IPS-18c (cell line): ENCODE measurements around the gene PRPF40A.
A peak's percentile ranks its signal among the peaks of the same experiment; 100 is the strongest.
"Not testable (repeated sequence)": the region's sequence is repeated elsewhere in the genome, so short reads cannot be mapped to it uniquely, and the experiment has no call there.

Experiments used
- H3K4me3 ChIP-seq: 2 replicates; pipeline ENCODE4 v1.7.0; 2013; ENCODE audit warnings: low read depth, mild to moderate bottlenecking, low read length, moderate library complexity; ENCODE audit not compliant: insufficient read depth
- H3K9me3 ChIP-seq: one replicate; pipeline ENCODE4 v1.6.1; 2013; ENCODE audit warnings: mild to moderate bottlenecking, low read length, moderate library complexity; ENCODE audit not compliant: control insufficient read depth, insufficient read depth

Gene PRPF40A

DNA sequence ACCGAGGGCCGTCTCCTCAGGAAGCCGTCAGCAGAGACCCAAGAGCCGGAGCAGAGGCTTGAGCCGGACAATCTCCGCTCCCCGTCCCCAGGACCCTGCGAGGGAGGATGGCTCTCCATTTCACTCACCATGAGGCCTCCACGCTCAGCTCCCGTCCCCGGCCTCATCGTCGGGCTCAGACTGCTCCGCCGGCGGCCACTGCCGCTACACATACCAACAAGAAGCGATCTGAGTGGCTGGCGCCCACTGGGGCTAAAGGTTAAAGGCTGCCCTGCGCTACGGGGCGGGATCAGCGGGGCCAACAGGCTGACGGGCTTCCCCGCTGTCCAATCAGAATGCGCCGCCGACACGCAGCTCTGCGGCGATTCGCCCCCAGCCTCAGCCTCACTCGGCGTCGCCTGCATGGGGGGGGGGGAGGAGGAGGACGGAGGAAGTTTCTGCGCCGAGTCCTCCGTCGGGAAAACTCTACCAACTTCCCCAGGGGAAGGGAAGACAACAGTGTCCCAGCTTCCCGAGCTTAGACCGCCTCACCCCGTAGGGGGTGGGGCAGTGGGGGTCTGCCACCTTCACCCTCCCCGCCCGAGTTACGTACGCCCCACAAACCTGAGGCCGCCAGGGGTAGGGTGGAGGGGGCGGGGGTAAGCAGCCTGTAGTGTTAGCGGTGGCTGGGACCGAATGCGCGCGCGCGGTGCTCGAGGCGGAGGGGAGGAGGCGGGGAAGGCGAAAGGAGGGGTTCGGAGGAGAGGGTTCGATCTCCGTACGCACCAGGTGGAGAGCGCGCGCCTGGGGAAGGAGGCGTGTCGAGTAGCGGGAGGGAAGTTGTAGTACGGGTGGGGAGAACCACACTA, at the start of gene PRPF40A:
Gene PRPF40A (minus strand): TSS at position 234 of the 848 bp plus-strand sequence. CDS start 22 bp downstream, at position 212.
- Histone ChIP-seq H3K9me3 (no peaks in the 10 kb centered on the region), H3K4me3 (peak within 1 kb of the TSS; percentile 95)

DNA sequence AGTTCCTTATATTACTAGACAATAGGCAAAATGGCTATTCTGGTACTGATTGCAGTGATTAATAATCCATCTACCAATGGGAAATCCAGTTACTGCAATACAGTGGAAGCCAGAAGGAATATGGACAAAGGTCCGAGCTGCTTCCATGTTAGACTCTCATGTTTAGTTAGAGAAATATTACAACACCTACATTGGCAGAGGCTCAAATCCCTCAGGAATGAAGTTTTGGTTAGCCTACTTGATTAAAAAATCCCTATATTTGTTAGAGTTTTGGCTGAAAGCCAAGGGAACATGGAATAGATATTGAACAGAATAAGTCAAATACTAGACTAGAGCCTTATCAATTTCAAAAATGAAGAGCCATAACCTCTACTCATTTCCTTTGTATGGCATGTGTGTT, 49.7 kb upstream of the PRPF40A start:
- no peaks in the 10 kb centered on the region for H3K9me3 ChIP-seq
- no peak overlapping the region for H3K4me3 ChIP-seq

DNA sequence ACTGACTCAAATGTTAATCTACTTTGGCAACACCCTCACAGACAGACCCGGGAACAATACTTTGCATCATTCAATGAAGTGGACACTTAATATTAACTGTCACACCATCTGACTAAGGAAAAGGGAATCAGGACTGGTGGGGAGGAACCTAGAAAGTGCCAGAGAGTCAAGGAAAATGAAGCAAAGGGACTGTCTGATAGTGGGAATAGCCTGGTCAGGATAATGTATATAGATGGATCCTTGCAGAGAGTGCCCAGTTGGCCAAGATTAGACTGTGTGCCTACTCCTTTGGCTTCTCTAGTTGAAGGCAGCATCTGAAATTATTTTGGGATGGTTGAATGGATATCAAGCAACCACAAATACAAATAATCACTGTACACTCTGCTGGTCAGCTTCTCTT, 46.4 kb upstream of the PRPF40A start:
- no peaks in the 10 kb centered on the region for H3K9me3 ChIP-seq
- H3K4me3 ChIP-seq = no peak overlapping the region

GRCh38 chr2:152763208-152763607, 45.9 kb upstream of the PRPF40A start:
- not testable (repeated sequence) for H3K9me3 ChIP-seq, H3K4me3 ChIP-seq

- H3K9me3 ChIP-seq = no peaks in the 10 kb centered on the region
- no peak overlapping the region for H3K4me3 ChIP-seq
These were observed 44.9 kb upstream of the PRPF40A start for GRCh38 chr2:152762202-152762601.

GRCh38 chr2:152761214-152761613, 44.0 kb upstream of the PRPF40A start:
- no peaks in the 10 kb centered on the region for H3K9me3 ChIP-seq
- H3K4me3 ChIP-seq = no peak overlapping the region

GRCh38 chr2:152759290-152760072, 42.2 kb upstream of the PRPF40A start:
- no peaks in the 10 kb centered on the region for H3K9me3 ChIP-seq
- H3K4me3 ChIP-seq = no peak overlapping the region

DNA sequence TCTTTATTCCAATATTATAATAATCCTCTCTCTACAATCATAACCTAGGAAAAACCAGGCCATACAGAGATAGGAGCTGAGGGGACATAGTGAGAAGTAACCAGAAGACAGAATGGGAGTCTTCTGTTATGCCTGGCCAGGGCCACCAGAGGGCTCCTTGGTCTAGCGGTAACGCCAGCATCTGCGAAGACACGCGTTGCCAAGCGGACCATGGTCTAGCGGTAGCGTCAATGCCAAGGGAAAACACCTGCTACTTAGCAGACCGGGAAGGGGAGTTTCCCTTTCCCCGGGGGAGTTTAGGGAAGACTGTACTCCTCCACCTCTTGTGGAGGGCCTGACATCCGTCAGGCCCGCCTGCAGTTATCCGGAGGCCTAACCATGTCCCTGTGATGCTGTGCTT, 37.8 kb upstream of the PRPF40A start:
- H3K4me3 ChIP-seq = no peak overlapping the region
- no peaks in the 10 kb centered on the region for H3K9me3 ChIP-seq

DNA sequence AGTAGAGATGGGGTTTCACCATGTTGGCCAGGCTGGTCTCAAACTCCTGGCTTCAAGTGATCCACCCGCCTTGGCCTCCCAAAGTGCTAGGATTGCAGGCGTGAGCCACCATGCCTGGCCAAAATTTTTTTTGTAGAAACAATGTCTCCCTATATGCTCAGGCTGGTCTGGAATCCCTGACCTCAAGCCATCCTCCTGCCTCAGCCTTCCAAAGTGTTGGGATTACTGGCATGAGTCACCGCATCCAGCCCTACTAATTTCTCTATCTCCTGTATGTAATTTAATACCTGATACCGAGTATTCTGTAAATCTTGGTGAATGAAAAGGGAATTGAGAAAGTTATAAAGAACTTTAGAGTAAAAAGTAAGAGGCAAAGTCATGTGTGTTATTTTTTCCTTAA, 30.5 kb upstream of the PRPF40A start:
- not testable (repeated sequence) for H3K4me3 ChIP-seq

DNA sequence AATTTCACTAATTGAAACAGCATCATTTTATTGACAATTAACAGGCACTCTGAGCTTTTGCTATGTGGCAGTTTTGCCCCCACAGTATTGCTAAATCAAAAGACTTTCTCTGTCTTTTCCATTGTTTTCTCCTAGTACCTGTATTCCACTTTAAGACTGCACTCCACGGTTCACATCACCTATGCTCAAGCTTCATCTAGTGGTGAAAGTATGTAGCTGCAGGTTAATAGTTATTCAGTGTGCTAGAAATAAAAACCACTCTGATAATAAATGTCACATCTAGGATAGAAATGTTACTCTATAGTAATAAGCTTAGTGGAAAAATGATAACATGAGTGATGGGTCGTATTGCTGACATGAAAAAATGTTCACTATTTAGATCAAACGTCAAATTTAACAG, 25.7 kb upstream of the PRPF40A start:
- H3K4me3 ChIP-seq = no peak overlapping the region
- H3K9me3 ChIP-seq = no peaks in the 10 kb centered on the region

More for the DNA sequence above, 30.5 kb upstream of the PRPF40A start:
- not testable (repeated sequence) for H3K9me3 ChIP-seq

DNA sequence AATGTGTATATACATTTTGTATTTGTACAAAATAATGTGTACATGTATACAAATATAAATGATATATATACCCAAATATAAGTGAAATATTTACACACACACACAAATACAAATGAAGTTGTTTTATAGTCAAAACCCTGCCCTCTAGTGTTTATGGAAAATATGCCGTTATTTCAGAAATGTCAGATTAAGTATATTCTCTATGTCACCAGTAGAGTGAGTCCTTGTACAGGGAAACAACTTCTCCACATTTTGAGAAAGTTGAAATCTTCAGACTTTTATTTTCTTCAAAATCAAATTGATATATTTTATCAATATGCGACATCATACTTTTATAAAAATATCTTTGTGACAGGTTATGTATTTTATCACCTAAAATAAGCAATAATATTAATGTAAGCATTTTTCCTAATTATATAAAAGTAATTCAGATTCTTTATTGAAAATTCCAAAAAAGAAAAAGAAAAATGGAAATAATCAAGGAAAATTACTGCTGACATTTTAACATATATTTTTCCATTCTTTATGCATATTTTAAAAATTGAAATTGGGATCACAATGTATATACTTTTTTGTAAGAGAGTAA, 23.6 kb upstream of the PRPF40A start:
- Histone ChIP-seq H3K9me3 (no peaks in the 10 kb centered on the region), H3K4me3 (no peak overlapping the region)

DNA sequence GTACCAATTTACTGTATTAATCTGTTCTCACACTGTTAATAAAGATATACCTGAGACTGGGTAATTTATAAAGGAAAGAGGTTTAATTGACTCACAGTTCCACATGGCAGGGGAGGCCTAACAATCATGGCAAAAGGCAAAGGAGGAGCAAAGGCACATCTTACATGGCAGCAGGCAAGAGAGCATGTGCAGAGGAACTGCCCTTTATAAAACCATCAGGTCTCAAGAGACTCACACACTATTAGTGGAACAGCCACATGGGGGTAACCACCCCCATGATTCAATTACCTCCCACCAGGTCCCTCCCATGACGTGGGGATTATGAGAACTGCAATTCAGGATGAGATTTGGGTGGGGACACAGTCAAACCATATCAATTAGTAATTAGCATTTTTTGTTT, 22.4 kb upstream of the PRPF40A start:
- not testable (repeated sequence) for H3K9me3 ChIP-seq

DNA sequence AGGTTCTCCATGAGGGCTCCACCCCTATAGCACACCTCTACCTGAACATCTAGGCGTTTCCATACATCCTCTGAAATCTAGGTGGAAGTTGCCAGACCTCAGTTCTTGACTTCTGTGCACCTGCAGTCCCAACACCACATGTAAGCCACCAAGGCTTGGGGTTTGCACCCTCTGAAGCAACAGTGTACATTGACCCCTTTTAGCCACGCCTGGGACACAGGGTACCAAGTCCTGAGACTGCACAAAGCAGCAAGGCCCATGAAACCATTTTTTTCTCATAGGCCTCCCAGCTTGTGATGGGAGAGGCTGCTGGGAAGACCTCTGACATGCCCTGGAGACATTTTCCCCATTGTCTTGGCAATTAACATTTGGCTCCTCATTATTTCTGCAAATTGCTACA, 21.2 kb upstream of the PRPF40A start:
- Histone ChIP-seq H3K4me3 (no peak overlapping the region), H3K9me3 (no peaks in the 10 kb centered on the region)

More for the DNA sequence above, 22.4 kb upstream of the PRPF40A start:
- H3K4me3 ChIP-seq = not testable (repeated sequence)

DNA sequence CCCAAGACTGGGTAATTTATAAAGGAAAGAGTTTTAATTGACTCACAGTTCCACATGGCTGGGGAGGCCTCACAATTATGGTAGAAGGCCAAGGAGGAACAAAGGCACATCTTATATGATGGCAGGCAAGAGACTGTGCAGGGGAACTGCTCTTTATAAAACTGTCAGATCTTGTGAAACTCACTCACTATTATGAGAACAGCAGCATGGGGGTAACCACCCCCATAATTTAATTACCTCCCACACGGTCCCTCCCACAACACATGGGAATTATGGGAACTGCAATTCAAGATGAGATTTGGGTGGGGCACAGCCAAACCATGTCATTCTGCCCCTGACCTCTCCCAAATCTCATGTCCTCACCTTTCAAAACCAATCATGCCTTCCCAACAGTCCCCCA, 20.2 kb upstream of the PRPF40A start:
- H3K9me3 ChIP-seq, H3K4me3 ChIP-seq: not testable (repeated sequence)

DNA sequence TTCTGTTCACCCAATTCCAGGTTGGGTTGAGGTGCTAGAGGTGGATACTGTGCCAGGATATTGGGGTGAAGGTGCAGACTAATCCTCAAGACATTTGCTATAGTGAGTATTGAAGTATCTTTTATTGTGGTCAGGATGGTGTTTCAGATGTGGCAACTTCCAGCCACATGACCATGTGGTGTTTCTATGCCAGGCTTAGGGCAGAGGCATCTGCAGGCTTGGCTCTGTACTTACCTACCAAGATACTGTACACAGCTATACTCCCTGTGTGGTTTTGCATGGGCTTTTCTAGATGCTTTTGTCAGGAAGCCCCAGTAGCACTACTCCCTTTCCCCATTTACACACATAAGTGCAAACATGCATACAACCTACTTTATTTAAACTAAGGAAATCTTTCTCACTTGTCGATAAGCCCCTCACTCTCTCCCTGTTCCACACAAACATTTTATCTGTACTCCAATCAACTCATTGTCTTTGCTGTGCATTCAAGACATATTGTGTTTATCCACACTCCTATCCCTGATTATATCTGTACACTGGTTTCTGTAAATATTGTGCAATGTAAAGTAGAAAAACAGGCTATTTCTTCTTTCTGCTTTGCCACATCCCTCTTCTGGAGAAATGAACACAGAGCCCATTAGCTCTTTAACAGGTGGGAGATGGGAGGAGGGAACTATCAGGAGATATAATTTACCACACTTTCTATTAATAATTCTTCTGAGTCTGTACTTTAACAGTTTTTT, 13.5 kb upstream of the PRPF40A start:
- no peak overlapping the region for H3K4me3 ChIP-seq
- H3K9me3 ChIP-seq = no peaks in the 10 kb centered on the region

- Histone ChIP-seq H3K4me3 (no peak overlapping the region), H3K9me3 (no peaks in the 10 kb centered on the region)
These were observed 12.6 kb upstream of the PRPF40A start for GRCh38 chr2:152729844-152730243.

DNA sequence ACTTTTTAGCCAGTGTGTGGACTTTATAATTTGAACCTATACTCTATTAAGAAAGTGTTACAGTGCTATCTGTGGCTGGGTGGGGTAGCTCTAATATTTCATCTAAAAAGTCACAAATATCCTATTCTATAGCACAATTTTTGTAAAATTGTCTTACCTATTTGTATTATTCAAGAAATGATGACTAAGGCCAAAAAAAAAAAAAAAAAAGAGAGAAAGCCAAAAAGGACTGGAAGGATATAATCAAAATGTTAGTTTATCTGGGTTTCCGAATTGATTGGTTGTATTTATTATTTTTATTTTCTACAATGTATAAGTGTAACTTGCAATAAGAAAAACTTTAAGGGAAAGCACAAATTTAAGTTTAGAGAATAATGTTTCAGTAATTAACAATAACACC, 6.7 kb upstream of the PRPF40A start:
- no peak overlapping the region for H3K4me3 ChIP-seq
- no peaks in the 10 kb centered on the region for H3K9me3 ChIP-seq
